ENCODE results near the gene PLCL1.

PLCL1 gene

DNA sequence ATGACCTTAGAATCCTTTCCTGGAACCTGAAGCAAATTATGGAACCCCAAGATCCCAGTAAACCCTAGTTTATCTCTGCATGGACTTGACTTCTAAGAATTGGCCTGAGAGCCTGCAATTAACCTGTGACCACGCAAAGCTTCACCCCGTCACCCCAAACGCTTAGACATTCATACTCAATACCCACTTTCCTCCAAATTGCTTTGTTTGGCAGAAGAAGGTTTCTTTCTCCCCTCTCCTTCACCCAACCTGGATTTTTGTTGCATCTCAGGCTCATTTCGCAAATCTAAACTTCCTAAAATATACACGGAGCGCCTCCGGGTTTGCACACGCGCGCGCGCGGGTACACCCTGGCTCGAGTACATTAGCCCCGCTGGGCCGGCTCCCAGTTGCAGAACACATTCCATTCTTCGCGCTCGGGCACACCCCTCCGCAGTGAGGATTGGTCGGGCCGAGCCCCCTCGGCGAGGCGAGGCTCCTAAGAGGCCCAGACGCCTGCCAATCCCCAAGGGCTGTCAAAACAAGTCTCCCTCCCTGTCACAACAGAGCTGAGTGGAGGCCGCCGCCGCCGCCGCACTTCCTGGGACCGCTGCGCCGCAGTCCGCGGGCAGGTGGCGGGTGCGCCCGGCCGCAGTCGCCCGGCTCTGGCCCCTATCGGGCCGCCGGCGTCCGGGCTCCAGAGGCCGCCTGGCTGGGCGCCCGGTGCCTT is at the start of gene PLCL1:
Gene PLCL1 (plus strand): TSS at position 545 of the 709 bp plus-strand sequence.
- DNase-seq (ENCODE audit: low read depth in 3 of 3) = peak; percentile 81 to 86 (median 83)

DNA sequence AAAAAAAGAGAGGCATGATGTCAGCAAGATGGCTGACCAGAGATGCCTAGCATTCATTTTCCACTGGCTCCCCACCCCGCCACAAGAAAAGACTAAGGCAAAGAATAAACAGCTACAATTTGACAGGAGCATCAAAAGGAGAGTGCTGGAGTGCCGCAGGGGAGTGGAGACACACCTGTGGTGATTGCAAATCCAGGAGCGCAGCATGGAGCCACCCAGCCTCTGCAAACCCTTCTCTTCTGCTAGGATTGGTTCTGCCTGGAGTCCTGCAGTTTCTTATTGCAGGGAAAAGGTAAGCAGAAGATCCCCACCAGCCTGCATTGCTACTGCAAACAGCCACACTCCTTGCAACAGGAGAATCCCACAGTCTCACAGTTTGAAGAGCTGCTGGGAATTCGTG is 45.4 kb upstream of the PLCL1 start:
- no peak for DNase-seq (ENCODE audit: low read depth in 3 of 3)

DNA sequence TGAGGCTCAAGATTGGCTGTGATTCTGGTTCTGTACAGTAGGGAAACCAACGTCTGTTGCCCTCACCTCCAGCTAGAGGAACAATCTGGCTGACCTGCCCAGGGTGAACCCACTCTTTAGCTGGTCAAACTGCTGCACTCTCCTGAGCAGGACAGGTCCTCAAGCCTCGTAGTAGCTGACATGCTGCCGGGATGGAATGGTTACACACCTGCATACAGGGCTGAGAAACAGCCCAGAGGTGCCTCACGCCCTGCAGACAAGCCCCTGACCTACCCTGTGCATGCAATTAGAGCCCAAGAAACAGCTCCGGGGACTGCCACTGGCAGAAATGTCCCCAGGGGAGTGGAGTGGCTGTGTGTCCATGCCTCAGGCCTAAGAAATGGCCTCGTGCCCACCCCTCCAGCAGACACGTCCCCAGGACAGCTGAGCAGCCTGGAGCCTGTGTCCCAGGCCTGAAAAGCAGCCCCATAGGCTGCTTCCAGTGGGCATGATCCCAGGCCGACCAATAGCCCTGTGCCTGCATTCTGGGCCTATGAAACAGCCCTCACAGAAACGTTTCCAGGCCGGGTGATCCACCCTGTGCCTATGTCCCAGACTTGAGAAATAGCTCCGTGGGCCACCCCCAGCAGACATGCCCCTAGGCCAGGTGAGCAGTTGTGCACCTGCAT is 44.6 kb upstream of the PLCL1 start:
- no peak for DNase-seq (ENCODE audit: low read depth in 3 of 3)

DNA sequence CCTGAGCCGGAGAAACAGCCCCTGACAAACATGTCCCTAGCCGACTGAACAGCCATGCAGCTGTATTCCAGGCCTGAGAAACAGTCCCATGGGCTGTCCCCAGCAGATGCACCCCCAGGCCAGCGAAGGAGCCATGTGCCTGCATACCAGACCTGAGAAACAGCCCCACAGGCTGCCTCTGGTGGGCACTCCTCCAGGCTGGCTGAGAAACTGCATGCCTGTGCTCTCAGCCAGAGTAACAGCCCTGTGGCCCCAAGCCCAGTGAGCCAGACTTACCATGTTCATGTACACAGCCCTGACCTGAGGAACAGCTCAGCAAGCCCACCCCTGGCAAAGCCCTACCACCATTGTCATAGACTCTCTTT is 44.1 kb upstream of the PLCL1 start:
- DNase-seq (ENCODE audit: low read depth in 3 of 3) = no peak

DNA sequence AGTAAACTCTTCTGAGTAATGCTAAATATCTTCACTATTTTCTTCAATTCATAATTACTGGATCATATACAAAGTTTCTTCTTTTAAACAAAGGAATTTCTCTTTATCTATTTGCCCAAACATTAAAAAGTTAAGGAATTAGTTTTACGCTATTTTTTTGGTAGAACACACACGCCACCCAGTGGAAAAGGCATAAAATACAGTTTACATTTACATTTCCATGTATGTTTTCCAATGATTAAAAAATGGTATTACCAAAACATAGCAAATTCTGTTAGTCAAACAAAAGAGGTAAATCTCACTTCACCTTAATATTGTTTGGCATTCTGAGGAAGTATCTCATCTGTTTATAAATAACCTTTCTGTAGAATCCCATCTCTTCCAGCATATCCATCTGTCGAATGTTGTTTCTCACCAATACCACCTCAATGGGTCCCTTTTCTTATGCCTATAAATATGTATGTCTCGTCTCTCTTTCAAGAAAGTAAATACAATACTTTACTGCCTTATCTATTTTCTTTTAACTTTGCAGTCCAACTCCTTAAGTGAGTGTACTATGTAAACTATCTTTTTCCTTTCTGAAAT is 26.5 kb upstream of the PLCL1 start:
- DNase-seq (ENCODE audit: low read depth in 3 of 3) = no peak

DNA sequence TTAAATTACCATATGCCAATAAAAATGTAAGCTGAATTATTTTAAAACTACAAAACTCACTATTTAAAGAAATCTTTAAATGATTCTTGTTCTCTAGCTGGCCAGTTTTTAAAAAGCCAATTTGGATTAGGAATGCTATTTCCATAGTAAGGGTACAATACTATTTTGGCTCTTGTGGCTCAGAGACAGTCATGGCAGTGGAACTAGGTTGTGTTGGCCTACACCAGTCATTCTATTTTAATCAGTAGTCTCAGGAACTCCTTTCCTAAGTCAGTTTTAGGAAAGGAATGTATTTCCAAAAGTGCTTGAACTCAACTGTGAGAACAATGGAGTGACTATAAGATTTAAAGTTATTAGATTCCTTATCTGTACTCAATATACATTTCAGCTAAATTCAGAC is 25.1 kb upstream of the PLCL1 start:
- no peak for DNase-seq (ENCODE audit: low read depth in 3 of 3)

DNA sequence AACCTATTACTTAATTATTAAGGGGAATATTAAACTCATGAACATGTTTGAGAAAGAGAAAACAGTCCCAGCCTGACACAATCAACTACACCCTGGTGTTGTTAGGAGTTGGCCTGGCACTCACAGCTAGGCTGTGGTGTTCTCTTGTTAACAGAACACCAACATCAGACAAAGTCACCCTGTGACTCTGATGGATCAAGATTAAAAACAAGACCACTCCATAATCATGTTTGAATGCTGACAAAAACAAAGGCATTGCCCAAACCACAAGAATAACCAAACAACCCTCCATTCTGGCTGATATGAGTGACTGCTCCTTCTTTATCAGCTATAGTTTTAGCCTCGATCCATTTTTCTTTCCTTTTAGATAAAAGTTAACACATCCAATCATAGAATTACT is 22.3 kb upstream of the PLCL1 start:
- DNase-seq (ENCODE audit: low read depth in 3 of 3) = no peak

DNA sequence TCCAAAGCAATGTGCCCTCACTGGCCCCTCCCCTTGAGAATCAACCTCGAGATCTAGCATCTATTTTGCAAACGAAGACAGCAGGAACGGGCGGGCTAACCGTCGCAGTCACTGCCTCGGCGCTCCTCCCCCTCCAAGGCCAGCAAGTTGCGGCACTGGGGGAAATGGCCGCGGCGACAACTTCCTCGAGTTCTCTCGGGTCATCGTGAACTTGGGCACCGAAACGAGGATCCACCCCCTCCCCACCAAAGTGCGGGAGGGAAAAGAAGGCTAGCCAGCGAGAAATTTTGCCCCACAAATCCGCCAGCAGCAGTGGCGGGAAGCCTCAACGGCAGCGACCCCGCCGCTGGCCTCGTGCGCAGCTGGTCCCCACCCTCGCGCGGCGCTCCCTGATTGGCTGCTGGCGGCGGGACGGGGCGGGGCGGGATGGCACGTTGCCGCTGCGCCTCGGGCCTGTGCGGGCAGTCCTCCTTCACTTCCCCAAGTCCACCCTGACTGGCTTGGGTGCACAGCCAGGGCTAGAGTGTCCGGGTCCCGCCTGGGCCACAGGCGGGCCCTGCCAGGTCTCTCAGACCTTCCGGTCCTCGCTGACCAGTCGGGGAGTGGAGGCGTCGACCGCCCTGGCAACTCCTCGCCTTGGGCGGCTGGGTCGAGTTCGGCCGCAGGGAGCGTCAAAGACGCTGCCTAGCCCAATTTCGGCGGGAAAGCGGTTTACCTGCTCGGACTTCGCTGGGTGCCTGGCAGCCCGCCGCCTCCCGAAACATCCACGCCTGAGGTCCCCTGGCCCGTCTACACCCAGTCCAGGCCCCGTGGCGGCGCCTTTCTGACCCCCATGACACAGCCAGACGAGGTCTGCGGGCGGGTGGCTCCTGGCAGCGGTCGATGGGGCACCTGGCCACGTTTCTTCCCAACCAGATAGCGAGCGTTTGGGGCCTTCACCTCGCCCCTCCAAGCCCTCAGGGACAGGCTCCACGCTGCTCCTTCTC is 19.1 kb upstream of the PLCL1 start, which contains the start of gene BOLL:
Gene BOLL (minus strand): TSS at position 364 of the 986 bp plus-strand sequence. CDS start 3,469 bp downstream, outside the sequence.
- DNase-seq (ENCODE audit: low read depth in 3 of 3) = no peak

DNA sequence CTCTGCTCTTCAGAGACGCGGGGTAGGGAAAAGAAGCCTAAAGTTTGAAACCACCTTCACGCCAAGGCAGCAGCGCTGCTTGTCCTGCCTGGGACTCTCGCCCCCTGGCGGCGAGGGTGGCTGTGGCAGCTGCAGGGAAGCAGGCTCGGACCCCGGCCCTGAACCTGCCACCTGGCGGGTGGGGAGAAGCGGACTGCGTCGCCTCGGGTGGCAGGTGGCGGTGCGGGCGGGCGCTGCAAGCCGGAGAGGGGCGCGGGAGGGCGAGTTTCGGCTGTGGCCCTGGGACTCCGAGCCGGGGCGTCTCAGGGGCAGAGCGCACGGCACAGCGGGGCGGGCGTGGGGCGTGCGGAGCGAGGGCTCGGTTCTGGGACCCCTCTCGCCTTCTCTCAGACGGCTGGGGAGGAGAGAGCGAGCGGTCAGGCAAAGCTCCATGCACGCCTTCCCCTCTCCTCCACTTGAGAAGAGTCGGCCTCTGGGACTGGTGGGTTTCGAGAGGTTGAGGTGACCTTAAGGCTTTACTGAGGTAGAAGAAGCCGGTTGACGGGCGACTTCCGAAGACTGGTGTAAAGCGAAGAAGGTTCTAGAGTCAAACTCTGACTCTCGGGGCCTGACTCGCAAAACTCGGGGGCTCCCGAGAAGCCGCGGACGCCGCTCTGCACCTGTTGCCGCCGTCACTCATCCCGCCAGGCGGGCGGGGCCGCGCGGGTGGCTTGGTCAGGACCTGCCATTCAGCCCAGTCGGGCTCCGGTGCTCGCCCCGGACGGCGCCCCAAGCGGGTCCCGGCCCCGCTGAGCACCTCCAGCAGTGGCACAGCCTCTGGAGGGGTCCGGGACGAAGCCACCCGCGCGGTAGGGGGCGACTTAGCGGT is 18.1 kb upstream of the PLCL1 start:
- DNase-seq (ENCODE audit: low read depth in 3 of 3) = peak in 2 of 3 donors; percentile 49 to 69

DNA sequence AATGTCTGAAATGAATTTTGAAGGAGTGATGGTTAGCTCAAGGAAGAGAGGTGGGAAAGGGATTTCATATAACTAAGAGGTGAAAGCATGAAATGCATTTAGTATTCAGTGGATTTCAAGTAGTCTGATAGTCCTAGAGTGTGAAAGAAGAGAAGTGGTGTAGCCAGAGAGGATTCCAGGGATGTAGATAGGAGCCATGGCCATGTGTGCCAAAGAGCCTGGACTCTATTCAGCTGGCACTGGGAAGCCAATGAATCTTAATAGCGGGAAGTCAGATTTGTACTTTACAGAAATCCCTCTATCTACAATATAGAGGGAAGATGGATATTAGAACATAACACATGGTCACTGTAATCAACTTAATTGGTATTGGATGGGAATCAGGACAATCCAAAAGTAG is 10.9 kb upstream of the PLCL1 start:
- no peak for DNase-seq (ENCODE audit: low read depth in 3 of 3)

DNA sequence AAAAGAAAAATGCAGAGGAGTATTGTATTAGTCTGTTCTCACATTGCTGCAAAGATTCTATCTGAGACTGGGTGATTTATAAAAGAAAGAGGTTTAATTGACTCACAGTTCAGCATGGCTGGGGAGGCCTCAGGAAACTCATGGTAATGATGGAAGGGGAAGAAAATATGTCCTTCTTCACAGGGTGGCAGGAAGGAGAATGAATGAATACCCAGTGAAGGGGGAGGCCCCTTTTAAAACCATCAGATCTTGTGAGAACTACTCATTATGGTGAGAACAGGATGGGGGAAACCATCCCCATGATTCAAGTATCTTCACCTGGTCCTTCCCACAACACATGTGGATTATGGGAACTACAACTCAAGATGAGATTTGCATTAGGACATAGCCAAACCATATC is 9.1 kb upstream of the PLCL1 start:
- no peak for DNase-seq (ENCODE audit: low read depth in 3 of 3)

DNA sequence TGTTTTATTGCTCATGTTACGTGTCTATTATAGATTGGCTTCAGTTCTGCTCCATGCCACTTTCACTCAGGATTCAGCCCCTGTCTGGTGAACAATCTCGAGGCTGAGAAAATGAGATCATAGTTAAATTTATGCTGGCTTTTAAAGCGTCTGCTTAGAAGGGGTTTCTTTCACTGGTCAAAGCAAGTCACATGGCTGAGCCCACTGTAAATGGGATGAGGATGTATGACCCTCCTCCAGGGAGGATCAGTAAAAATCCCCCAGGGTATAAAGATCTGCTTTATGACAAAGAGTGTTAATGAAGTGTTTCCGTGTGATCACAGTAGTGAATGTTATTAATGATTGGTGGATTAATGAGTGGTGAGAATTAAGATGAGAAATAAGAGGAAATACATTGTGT is 6.2 kb upstream of the PLCL1 start:
- DNase-seq (ENCODE audit: low read depth in 3 of 3) = no peak

DNA sequence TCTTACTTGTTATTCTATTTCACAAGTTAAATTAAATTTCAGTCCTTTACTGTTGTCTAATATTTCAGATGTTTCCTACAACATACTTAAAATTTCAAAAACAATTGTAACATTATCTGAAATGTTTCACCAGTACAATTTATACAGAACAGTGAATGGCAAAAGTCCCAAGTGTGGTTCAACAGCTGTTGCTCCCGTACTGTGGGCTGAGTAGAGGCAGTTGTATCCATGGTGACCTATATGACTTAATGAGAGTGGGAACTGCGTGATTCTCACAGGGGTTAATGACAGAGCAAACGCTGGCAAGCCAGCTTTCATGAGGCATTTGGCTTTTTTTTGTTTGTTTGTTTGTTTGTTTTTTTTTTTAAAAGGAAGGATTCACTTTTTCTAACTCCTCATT is 5.3 kb upstream of the PLCL1 start:
- DNase-seq (ENCODE audit: low read depth in 3 of 3) = no peak

DNA sequence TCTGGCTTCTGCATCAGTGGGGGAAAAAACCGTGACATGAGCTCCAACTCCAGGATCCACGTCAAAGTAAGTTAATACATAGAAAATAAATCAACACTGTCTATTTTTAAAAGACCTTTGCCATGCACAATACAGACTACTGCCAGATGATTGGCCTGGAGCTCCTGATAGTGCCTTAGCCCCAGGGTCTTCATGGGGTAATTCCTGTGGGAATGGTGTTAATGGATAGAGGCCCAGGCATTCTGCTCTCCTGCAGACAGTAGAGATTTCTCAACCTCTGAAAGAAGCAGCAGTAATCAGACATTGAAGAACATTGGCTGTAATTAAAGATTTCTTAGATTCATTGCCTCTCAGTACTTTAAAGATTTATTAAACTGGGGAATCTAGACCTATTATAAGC is 4.3 kb upstream of the PLCL1 start:
- DNase-seq (ENCODE audit: low read depth in 3 of 3) = no peak

DNA sequence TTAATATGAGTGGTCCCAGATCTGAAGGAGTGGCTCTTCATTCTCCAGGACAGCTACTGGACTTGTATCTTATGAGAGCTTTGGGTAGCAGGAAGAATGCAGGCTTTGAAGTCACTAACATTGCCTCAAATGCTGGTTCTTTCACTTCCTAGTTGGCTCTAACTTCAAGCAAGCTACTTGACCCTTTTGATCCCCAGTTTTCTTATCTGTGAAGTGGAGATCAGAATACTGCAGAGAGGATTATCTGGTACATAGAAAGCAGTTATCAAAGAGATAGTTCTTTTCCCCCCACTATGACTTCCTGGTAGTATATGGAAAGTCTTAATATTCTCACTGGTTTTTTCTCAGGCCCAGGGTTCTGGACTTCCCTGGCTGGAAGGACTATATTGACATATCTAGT is 3.4 kb upstream of the PLCL1 start:
- DNase-seq (ENCODE audit: low read depth in 3 of 3) = no peak

DNA sequence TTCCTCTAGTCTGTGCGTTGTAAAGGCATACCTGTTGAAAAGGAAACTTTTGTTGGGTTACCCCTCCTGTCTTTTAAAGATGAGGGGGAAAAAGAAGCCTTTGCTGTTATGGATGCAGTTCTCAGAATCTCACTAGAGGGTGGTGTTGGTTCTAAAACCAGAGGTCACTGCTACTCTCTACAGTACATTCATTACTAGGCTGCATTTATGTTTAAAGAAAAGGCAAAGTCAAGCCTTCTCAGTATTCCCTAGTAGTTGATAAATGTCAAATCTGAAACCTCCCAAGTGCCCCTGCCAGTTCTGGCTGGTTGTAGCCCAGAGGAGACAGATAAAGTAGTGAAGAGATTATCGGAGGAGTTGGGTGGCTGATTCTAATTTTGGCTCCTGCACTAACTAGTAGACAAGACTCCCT is 1.4 kb upstream of the PLCL1 start:
- DNase-seq (ENCODE audit: low read depth in 3 of 3) = no peak

DNA sequence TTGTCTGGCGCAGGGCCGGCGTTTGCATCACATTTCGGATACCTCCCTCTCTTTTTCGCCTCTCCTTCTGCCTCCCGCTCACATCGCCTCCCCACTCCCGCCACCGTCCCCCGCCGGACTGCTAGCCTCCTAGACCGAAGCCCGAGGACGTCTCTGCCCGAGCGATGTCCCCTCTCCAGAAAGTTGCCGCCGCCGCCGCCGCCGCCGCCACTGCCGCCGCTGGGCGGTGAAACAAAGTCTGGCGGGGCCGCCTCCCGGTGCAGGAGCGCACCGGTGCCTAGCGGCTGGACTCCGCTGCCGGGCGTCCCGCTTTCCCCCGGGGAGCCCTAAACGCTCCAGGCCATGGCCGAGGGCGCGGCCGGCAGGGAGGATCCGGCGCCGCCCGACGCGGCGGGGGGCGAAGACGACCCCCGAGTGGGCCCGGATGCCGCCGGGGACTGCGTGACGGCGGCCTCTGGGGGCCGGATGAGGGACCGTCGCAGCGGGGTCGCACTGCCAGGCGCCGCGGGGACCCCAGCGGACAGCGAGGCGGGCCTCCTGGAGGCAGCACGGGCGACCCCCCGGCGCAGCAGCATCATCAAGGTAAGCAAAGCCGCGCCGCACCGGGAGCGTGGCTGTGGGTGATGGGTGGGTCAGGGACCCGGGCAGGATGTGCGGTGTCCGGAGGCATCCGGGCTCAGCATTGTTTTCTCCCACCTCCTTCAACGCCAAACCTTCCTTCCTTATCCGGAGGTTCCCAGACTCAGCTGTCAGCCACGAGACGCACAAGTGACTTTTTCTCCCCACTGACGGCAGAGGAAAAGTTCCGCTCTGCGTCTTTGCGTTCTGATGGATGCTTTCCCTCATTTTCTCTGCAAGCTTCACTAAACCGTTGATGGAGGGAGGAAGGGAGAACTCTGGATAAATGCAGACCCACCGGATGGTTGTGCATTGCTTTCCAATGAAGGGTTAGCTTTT is 643 bp downstream of the PLCL1 start:
- peak in 1 of 3 donors; percentile 33 for DNase-seq (ENCODE audit: low read depth in 3 of 3)

DNA sequence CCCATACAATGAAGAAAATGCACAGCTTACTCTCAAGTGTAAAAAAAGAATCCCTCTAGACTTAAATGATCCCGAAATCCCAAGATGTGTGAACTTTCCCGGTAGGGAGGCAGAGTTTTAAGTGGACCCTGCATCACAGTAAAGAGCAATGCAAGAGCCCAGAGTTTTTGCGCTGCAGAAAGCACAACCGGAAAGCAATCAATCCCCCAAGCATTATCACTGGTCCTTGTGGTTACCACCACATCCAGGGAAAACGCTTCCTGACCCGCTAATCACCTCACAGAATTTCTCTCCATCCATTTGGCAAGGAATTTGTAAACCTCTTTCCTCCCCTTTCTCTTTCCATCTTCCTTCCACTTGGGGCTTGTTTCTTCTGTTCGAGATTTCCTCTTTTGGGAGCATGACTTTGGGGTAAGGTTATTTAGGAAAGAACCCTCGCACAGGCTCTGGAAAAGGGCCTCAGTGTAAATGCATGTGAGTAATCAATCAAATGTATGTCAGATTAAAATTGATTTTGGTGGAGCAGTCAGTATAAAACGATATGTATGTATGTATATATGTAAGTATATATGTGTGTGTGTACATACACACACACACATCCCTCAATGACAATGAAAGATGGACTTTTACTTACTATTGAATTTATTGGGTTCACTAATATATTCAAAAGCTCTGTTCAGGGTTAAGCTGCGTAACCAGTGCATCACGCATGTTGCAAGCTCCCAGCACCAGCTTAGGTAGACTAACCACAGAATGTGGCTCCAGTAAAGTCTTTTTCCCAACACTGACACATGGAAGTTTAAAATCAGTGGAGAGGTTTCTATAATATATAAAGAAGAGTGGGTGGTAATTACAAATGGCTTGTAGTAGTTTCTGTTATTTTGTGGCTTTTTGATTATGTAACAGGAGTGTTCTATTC is 1.6 kb downstream of the PLCL1 start:
- DNase-seq (ENCODE audit: low read depth in 3 of 3) = no peak

DNA sequence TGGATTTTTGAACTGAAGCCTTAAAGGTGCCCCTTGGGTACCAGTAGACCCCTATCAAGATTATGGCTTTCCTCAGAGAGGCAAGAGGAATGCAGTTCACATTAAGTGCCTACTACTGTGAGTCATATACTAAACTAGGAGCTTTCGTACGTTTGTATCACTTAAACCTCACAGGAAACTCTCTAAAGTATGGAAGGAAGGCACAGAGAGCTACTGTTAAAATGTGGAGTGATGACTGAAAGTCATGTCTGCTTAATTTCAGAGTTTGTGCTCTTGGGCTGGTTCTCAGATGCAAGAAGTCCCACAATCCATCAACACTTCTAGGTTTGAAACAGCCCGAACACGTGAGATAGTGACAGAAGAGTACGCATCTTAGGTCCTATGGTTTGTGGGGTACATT is 4.7 kb downstream of the PLCL1 start:
- no peak for DNase-seq (ENCODE audit: low read depth in 3 of 3)

Measured in stimulated activated CD4-positive, alpha-beta T cell treated with anti-CD3 and anti-CD28 coated beads, TNF-alpha, amount 100 ng/mL, for 48 hours (primary cell).